Stimulated activated CD4-positive, alpha-beta T cell treated with anti-CD3 and anti-CD28 coated beads, Interleukin-1b, Interleukin-23, amount 100 ng/mL, for 48 hours (primary cell): ENCODE results near the gene FAM24A.

Experiments used
- DNase-seq: peaks from one replicate; pipeline ENCODE4 v3.0.0-alpha.2; 2020

Gene FAM24A

DNA sequence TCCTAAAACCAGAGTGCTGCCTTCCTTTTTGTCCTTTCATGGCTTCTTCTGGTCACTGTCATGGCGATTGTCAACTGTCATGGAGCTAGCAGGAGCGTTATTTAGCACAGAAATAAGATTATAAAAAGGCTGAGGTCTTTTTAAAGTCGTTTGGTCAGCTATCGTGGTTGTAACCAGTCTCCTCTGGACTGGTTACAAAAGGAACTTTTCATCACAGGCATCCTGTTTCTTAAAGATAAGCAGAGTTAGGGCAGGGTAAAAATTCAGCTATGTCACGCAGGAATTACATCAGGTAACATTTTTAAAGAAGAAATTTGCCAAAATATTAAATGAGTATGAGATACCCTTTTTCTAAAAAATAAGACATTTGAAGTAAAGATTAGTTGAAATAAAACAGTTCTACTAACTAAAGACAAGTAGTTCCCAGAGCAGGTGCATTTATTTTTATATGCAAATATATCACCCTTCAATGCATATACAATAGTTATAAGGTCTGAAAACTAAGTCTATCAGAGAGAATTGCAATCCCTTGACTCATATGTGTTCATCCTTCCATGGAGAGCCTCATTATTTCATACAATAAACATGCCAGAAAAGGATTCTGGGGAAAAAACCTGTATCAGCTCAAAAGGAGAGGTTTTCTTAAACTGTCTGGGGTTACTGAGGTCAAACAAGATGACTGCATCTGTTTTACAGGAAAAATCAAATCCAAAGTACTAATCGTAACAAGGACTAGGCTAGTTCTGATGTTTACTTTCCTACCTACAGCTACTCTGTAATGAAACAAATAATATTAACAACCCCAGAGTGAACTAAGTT is 20.9 kb downstream of the FAM24A start:
- no peak for DNase-seq

DNA sequence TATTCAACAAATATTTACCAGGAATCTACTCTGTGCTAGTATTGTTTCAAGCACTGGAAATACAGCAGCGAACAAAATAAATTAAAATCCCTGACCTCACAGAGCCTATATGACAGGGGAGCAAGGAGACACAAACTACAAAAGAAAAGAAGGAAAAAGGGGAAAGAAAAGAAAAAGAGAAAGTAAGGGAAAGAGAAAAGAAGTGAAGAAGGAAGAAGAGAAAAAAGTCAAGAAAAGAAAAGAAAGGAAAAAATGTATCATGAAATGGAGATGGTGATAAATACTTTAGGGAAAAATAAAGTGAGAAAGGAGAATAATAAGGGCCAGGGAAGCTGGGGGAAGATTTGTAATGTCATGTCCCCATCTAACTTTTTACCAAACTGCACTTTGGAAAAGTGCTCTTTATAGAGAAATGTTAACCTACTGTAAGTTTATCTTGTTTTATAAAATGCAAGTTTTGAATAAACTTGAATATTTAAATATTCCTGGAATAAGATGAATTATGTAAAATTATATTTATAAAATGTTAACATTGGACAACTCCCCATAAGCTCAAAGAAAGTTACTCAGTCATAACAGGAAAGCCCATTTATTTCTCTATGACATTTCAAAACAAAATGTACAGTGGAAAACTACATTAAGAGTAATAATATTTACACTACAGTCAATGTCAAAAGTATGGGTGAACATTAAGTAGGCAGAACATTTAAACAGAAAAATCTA is 28.9 kb downstream of the FAM24A start:
- DNase-seq = no peak

DNA sequence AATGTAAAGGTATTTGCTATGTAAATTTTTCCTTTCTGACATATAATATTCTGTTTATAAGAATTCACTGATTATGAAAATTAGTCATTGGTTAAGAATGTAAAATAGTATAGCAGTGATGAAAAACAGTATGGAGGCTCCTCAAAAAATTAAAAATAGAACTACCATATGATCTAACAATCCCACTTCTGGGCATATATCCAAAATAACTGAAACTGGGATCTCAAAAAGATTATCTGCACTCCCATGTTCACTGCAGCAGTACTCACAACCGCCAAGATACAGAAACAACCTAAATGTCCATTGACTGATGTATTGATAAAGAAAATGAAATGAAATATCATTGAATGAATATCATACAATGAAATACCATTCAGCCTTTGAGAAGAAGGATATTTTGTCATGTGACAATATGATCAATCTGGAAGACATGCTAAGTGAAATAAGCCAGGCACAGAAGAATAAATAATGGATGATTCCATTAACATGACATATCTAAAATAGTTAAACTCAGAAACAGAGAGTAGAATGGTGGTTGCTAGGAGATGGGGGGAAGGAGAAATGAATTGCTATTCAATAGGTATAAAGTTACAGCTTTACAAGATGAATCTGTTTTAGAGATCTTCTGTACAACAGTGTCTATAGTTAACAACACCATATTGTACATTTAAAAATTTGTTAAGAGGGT is 29.6 kb downstream of the FAM24A start:
- DNase-seq = no peak

DNA sequence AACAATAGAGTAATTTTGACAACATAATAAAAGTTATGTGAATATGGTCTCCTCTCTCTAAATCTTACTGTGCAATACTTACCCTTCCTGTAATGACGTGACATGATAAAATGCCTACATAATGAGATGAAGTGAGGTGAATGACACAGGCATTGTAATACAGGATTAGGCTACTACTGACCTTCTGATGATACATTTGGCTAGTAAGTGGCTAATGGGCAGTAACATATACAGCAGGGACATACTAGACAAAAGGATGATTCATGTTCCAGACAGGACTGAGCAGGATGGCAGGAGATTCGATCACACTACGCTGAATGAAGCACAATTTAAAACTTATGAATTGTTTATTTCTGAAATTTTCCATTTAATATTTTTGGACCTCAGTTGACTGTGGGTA is 38.9 kb downstream of the FAM24A start:
- DNase-seq = no peak

DNA sequence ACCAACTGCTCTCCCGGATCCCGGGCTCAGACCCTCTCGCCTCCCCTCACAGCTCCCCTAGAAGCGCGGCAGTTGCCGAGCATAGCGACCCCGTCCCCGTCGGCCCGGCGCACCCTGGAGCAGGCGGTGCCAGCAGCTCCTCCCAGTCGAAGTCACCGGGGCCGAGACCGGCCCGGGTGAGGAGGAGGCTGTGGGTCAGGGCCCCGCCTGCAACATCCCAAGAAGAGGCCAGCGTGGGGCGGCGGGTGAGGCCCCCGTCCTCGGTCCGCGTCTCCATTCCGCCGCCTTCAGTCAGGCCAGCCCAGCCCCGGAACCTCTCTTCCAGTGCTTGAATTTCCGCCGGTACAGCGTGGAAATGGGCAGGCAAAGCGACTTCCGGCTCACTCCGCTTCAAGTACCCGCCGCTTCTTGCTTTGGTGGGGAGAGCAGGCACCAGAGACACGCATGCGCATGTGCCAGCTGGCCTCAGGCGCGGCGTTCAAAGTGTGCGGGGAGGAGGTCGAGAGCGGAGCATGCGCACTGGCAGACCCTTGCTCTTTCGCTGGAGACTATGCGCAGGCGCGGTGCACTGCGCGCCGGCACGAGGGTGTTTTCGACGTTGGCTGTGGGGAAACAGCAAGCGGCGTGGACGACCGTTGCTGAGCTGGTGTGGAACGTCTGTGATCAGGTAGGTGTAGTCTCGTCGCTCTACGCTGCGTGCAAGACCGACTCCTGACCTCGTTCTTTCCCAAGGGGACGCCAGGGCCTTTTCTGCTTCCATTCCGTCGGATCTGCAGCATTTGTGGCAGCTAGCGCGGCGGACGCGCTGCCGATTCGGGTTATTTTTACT is 43.7 kb downstream of the FAM24A start, which contains the start of gene C10orf88:
TSS of gene C10orf88 (minus strand) at position 326 of the 829 bp plus-strand sequence. CDS start at position 277, 49 bp downstream.
- peak; percentile 98 for DNase-seq

DNA sequence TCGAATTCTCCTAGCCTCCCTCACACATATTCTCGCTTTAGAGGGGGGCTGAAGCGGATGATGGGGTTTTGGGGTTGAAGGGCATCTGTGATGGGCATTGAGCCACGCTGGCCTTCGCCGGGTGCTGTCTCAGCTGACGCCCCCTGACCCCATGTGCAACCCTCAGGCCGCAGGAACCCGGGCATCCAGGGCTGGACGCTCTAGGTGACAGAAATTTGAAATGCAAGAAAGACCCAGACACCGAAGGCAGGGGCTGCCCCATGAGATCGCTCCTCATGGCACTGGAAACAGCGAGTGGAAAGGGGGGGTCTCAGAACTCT is 44.3 kb downstream of the FAM24A start:
- DNase-seq = no peak

DNA sequence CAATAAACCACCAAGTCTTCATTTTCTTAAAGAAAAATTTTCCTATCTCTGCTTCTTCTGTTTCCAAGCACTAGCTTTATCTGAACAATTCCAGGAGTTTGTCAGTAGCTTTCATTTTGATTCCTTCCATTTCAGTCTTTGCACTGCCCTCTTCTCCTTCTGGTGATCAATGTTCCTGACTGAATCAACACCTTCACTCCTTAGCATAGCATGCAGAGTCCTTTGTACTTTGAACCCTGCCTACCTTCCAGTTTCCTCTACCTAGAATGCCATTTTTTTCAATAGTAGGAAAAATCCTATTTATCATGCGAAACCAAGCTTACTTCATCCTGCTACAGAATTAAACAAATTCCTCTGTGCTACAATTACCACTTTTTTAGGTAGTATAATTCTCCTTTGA is 45.5 kb downstream of the FAM24A start:
- no peak for DNase-seq

DNA sequence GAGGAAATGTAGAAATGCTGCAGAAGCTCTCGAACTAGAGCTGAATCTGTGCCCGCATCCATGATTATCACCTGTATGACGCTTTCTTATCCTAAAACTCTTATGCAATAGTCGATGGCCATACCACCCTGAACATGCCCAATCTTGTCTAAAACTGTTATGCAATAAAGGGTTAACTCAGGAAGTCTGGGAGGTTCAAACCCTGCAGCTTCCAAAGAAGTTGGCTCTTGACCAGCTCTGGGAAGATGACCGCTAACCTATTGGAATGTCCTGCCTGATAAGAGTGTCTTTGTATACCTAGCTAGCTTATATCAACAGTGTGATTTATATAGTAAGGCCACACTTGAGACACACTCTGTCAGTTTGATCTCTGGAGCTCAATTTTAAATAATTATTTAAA is 47.1 kb downstream of the FAM24A start:
- DNase-seq = no peak

DNA sequence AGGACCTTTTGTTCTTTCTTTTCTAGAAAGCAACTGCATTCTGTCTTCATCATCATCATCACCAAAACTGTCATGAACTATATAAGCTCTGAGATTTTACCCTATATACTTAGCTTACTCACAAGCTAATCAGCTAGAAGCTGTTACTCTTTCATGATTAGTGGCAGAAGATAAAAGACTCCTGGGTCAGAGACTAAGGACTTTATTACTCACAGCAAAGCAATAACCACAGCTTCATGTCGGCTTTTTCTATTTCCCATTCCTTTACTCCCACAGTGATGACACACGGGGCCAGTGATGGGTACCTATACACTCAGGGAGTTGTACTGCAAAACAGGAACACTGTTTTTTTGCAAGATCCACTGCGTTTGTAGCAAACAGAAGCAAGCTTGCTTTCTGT is 52.0 kb downstream of the FAM24A start:
- DNase-seq = peak; percentile 26
